Neural cell (in vitro differentiated cells): Measurements from ENCODE around the gene LRRC71. TPM values are rescaled to one million over a fixed set of nuclear protein-coding genes. Genes with fewer than 3 reads are reported as not detected.

Experiments
- H2AFZ ChIP-seq: fragments of 200-600, 300-800 bp; sonication (generic), shearing (Covaris generic); 2 replicates; pipeline ENCODE4 v1.6.0; 2014; ENCODE audit warnings: low read depth, mild to moderate bottlenecking, antibody characterized with exemption, low read length, moderate library complexity
- H3F3A ChIP-seq: fragments of 200-600 bp; shearing (Covaris generic); 2 replicates; pipeline ENCODE4 v1.6.1; 2016; ENCODE audit warnings: mild to moderate bottlenecking, moderate library complexity, mixed read lengths, antibody characterized with exemption, low read length; ENCODE audit not compliant: insufficient read depth, poor library complexity, severe bottlenecking
- H3K27ac ChIP-seq: fragments of 200-600, 300-800 bp; sonication (generic), shearing (Covaris generic); 2 replicates; pipeline ENCODE4 v1.5.1; 2014; ENCODE audit warnings: mild to moderate bottlenecking, low read length, moderate library complexity
- H3K27me3 ChIP-seq: fragments of 300-800, 200-600 bp; sonication (generic), shearing (Covaris generic); 2 replicates; pipeline ENCODE4 v1.6.0; 2014; ENCODE audit warnings: mild to moderate bottlenecking, low read depth, low read length, moderate library complexity; ENCODE audit not compliant: insufficient read depth
- H3K36me3 ChIP-seq: fragments of 300-800, 200-600 bp; sonication (generic), shearing (Covaris generic); 2 replicates; pipeline ENCODE4 v1.5.1; 2014; ENCODE audit warnings: mild to moderate bottlenecking, antibody characterized with exemption, low read length, moderate library complexity; ENCODE audit not compliant: insufficient read depth
- H3K4me2 ChIP-seq: fragments of 300-800, 200-600 bp; sonication (generic), shearing (Covaris generic); 2 replicates; pipeline ENCODE4 v1.6.0; 2014; ENCODE audit warnings: mild to moderate bottlenecking, low read length
- H3K4me3 ChIP-seq: fragments of 300-800, 200-600 bp; sonication (generic), shearing (Covaris generic); 2 replicates; pipeline ENCODE4 v1.5.1; 2014; ENCODE audit warnings: mild to moderate bottlenecking, low read length, moderate library complexity
- H3K79me2 ChIP-seq: fragments of 200-600 bp; shearing (Covaris generic); replicated peaks from 2 replicates; pipeline ENCODE4 v1.6.0; 2014; ENCODE audit warnings: mild to moderate bottlenecking, low read length, moderate library complexity; ENCODE audit not compliant: insufficient read depth
- H3K9ac ChIP-seq: fragments of 300-800, 200-600 bp; sonication (generic), shearing (Covaris generic); 2 replicates; pipeline ENCODE4 v1.6.1; 2016; ENCODE audit warnings: mild to moderate bottlenecking, low read length, mixed read lengths
- H3K9me2 ChIP-seq: fragments of 200-600 bp; shearing (Covaris generic); 2 replicates; pipeline ENCODE4 v1.6.1; 2016; ENCODE audit warnings: mild to moderate bottlenecking, low read length, mixed read lengths; ENCODE audit not compliant: insufficient read depth
- H3K9me3 ChIP-seq: fragments of 200-600, 300-800 bp; sonication (generic), shearing (Covaris generic); 2 replicates; pipeline ENCODE4 v1.6.1; 2016; ENCODE audit warnings: mild to moderate bottlenecking, mixed run types, low read length, moderate library complexity, mixed read lengths
- H4K20me1 ChIP-seq: fragments of 200-600 bp; shearing (Covaris generic); 2 replicates; pipeline ENCODE4 v1.6.1; 2016; ENCODE audit warnings: mild to moderate bottlenecking, mixed run types; ENCODE audit not compliant: insufficient read depth
- EP300 ChIP-seq: fragments of 450-650 bp; conservative IDR thresholded peaks from 2 replicates; pipeline ENCODE4 v1.6.1; 2014; ENCODE audit warnings: antibody characterized with exemption, mild to moderate bottlenecking, moderate library complexity; ENCODE audit not compliant: poor library complexity, severe bottlenecking
- EZH2 ChIP-seq: fragments of 200-600, 300-800 bp; shearing (Covaris generic), sonication (generic); IDR thresholded peaks from 2 replicates; pipeline ENCODE4 v1.6.1; 2014; ENCODE audit warnings: antibody characterized with exemption, low read length, borderline replicate concordance, mild to moderate bottlenecking; ENCODE audit not compliant: insufficient read depth, poor library complexity, severe bottlenecking
- MXI1 ChIP-seq: fragments of 450-650 bp; conservative IDR thresholded peaks from 2 replicates; pipeline ENCODE4 v1.6.1; 2014; ENCODE audit warnings: antibody characterized with exemption, mild to moderate bottlenecking; ENCODE audit not compliant: poor library complexity, severe bottlenecking
- POLR2AphosphoS5 ChIP-seq: IDR thresholded peaks from 2 replicates; pipeline ENCODE4 v1.6.1; 2012
- RAD21 ChIP-seq: fragments of 450-650 bp; conservative IDR thresholded peaks from 2 replicates; pipeline ENCODE4 v1.6.1; 2014; ENCODE audit warnings: antibody characterized with exemption, mild to moderate bottlenecking, moderate library complexity
- SMC3 ChIP-seq: fragments of 450-650 bp; conservative IDR thresholded peaks from 2 replicates; pipeline ENCODE4 v1.6.1; 2014; ENCODE audit warnings: antibody characterized with exemption, mild to moderate bottlenecking, moderate library complexity; ENCODE audit not compliant: poor library complexity
- TAF1 ChIP-seq: IDR thresholded peaks from 2 replicates; pipeline ENCODE4 v1.6.1; 2012; ENCODE audit warnings: low read depth
- polyA plus RNA-seq: library from polyadenylated mRNA; depleted of rRNA; stranded (reverse); fragments of >200 nt; gene quantifications from 2 replicates; pipeline ENCODE4 v1.2.3, GENCODE V29; 2014
- TF ChIP-seq, protein P1 (sequence below): IDR thresholded peaks from 2 replicates; pipeline ENCODE4 v1.6.1; 2012; ENCODE audit warnings: borderline replicate concordance
- TF ChIP-seq, protein P2 (sequence below): fragments of 450-650 bp; IDR thresholded peaks from 2 replicates; pipeline ENCODE4 v1.5.1; 2014; ENCODE audit warnings: antibody characterized with exemption, mild to moderate bottlenecking, moderate library complexity; ENCODE audit not compliant: poor library complexity, severe bottlenecking

The LRRC71 gene
- polyA plus RNA-seq, 1 donor from 2014 or later = not detected

DNA sequence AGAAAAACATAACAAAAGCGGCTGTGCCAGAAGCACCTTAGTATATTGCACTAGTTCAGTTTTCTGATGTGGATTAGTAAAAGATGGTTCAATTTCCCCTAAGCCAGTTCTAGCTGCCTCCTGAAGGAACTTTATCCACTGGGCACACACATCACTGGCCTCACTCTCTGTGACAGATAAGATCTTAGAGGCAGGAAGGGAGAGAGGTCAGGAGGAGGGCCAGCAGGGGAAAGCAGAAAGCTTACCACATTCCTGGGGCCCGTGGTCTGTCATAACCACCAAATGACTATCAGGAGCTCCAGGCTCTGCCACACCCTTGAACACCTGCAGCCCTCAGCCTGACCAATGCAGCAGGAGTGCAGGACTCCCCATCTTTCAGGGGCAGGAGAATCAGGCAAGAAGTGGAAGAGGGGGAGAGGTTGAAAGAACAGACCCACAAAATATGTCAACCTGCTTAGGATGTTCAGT, 37.8 kb downstream of the LRRC71 start:
- no peaks in the 10 kb centered on the region for H3K36me3 ChIP-seq
- no peak overlapping the region for H3K4me2 ChIP-seq
- H3K9me2 ChIP-seq = no peaks in the 10 kb centered on the region
- no peaks in the 10 kb centered on the region for H4K20me1 ChIP-seq
- no peak overlapping the region for H3K9ac ChIP-seq
- no peak overlapping the region for H2AFZ ChIP-seq
- H3F3A ChIP-seq = no peaks in the 10 kb centered on the region
- no peak overlapping the region for H3K27ac ChIP-seq
- H3K27me3 ChIP-seq = no peaks in the 10 kb centered on the region
- TF ChIP-seq POLR2AphosphoS5 = no peak
- no peak for TF ChIP-seq MXI1
- H3K79me2 ChIP-seq = no peaks in the 10 kb centered on the region
- no peak overlapping the region for H3K4me3 ChIP-seq
- H3K9me3 ChIP-seq = no peaks in the 10 kb centered on the region

DNA sequence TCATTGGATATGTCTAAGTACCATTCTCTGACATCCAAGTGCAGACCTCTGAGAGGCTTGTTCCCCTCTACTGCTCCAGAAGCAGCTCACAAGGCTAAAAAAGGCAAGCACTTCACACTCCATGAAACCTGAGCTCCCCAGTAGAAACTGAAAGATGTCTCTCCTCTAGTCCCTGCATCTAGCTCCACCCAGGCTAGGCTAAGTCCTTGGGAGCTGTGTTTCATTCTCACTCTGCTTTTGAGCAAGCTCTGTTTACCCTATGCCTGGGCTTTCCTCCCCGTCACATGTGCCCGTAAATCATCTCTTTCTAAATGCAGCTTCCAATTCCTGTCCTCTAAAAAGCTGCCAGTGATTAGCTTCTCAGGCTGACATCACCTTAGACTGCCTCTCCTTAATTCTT, 39.0 kb downstream of the LRRC71 start:
- no peaks in the 10 kb centered on the region for H3K36me3 ChIP-seq
- H3K9me2 ChIP-seq = no peaks in the 10 kb centered on the region
- no peaks in the 10 kb centered on the region for H4K20me1 ChIP-seq
- no peaks in the 10 kb centered on the region for H3F3A ChIP-seq
- no peaks in the 10 kb centered on the region for H3K27me3 ChIP-seq
- no peak overlapping the region for H3K4me3 ChIP-seq
- no peak overlapping the region for H3K9ac ChIP-seq
- H3K9me3 ChIP-seq = no peaks in the 10 kb centered on the region
- H2AFZ ChIP-seq = no peak overlapping the region
- no peak overlapping the region for H3K27ac ChIP-seq
- no peaks in the 10 kb centered on the region for H3K79me2 ChIP-seq
- H3K4me2 ChIP-seq = no peak overlapping the region
- TF ChIP-seq TAF1 (no peak), SMC3 (no peak), MXI1 (no peak), RAD21 (no peak), EZH2 (no peak)

DNA sequence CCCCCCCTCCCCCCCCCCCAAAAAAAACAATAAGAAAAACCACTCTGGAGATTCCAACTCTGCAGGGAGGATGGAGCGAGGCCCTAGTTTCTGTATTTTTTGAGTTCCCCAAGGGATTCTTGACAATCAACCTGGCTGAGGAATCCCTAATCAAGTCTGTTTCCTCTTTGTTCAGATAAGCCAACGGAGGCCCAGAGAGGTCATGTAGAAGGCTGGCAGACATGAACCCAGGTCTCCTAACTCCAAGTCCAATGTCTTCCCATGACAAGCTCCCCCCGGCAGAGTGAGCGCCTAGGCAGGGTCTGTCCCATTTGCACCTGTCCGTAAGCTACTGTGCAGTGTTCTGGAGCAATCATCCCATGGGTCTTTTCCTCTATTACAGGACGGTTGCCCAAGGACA, 39.5 kb downstream of the LRRC71 start:
- no peaks in the 10 kb centered on the region for H4K20me1 ChIP-seq
- H3K27ac ChIP-seq = no peak overlapping the region
- H3K27me3 ChIP-seq = no peaks in the 10 kb centered on the region
- H3K9me2 ChIP-seq = no peaks in the 10 kb centered on the region
- no peaks in the 10 kb centered on the region for H3K79me2 ChIP-seq
- H3K4me2 ChIP-seq = no peak overlapping the region
- no peak for TF ChIP-seq EZH2
- TF ChIP-seq, protein P1, sequence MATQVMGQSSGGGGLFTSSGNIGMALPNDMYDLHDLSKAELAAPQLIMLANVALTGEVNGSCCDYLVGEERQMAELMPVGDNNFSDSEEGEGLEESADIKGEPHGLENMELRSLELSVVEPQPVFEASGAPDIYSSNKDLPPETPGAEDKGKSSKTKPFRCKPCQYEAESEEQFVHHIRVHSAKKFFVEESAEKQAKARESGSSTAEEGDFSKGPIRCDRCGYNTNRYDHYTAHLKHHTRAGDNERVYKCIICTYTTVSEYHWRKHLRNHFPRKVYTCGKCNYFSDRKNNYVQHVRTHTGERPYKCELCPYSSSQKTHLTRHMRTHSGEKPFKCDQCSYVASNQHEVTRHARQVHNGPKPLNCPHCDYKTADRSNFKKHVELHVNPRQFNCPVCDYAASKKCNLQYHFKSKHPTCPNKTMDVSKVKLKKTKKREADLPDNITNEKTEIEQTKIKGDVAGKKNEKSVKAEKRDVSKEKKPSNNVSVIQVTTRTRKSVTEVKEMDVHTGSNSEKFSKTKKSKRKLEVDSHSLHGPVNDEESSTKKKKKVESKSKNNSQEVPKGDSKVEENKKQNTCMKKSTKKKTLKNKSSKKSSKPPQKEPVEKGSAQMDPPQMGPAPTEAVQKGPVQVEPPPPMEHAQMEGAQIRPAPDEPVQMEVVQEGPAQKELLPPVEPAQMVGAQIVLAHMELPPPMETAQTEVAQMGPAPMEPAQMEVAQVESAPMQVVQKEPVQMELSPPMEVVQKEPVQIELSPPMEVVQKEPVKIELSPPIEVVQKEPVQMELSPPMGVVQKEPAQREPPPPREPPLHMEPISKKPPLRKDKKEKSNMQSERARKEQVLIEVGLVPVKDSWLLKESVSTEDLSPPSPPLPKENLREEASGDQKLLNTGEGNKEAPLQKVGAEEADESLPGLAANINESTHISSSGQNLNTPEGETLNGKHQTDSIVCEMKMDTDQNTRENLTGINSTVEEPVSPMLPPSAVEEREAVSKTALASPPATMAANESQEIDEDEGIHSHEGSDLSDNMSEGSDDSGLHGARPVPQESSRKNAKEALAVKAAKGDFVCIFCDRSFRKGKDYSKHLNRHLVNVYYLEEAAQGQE = no peak
- TF ChIP-seq, protein P2, sequence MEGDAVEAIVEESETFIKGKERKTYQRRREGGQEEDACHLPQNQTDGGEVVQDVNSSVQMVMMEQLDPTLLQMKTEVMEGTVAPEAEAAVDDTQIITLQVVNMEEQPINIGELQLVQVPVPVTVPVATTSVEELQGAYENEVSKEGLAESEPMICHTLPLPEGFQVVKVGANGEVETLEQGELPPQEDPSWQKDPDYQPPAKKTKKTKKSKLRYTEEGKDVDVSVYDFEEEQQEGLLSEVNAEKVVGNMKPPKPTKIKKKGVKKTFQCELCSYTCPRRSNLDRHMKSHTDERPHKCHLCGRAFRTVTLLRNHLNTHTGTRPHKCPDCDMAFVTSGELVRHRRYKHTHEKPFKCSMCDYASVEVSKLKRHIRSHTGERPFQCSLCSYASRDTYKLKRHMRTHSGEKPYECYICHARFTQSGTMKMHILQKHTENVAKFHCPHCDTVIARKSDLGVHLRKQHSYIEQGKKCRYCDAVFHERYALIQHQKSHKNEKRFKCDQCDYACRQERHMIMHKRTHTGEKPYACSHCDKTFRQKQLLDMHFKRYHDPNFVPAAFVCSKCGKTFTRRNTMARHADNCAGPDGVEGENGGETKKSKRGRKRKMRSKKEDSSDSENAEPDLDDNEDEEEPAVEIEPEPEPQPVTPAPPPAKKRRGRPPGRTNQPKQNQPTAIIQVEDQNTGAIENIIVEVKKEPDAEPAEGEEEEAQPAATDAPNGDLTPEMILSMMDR = no peak
- no peak for TF ChIP-seq MXI1
- no peak for TF ChIP-seq POLR2AphosphoS5
- no peak for TF ChIP-seq EP300
- TF ChIP-seq TAF1 = no peak
- TF ChIP-seq RAD21 = no peak
- TF ChIP-seq SMC3 = no peak
- H3K4me3 ChIP-seq = no peak overlapping the region
- H3F3A ChIP-seq = no peaks in the 10 kb centered on the region
- no peaks in the 10 kb centered on the region for H3K36me3 ChIP-seq
- no peak overlapping the region for H2AFZ ChIP-seq
- H3K9ac ChIP-seq = no peak overlapping the region
- H3K9me3 ChIP-seq = no peaks in the 10 kb centered on the region
